NCI-H146 treated with DMSO at 0.1 percent for 48 hours (cell line): Measurements from ENCODE around the gene TRMT6.

Experiments
- DNase-seq: peaks from one replicate; lab custom pipeline; 2025; ENCODE audit not compliant: unreplicated experiment; lab: John Stamatoyannopoulos, UW

TRMT6 gene

GRCh38 chr20:5950271-5951031 is at the start of gene TRMT6, which contains the start of gene MCM8:
Gene TRMT6 (minus strand): TSS chr20:5950533. CDS start chr20:5950405, 128 bp downstream.
Gene MCM8 (plus strand): TSS chr20:5950652. CDS start chr20:5952016, 1,364 bp downstream.
- DNase-seq, result peak; percentile 96

- DNase-seq, result no peak
Observed at GRCh38 chr20:5999783-6000182, 49.5 kb upstream of the TRMT6 start.

GRCh38 chr20:5996765-5997164 is 46.4 kb upstream of the TRMT6 start:
- no peak for DNase-seq

GRCh38 chr20:5991623-5992441 is 41.5 kb upstream of the TRMT6 start:
- DNase-seq, result no peak

GRCh38 chr20:5990946-5991345 is 40.6 kb upstream of the TRMT6 start:
- no peak for DNase-seq

GRCh38 chr20:5989539-5989938 is 39.2 kb upstream of the TRMT6 start:
- DNase-seq, result no peak

GRCh38 chr20:5987383-5987782 is 37.0 kb upstream of the TRMT6 start:
- DNase-seq, result no peak

GRCh38 chr20:5980720-5981538 is 30.6 kb upstream of the TRMT6 start:
- no peak for DNase-seq

GRCh38 chr20:5979801-5980200 is 29.5 kb upstream of the TRMT6 start:
- no peak for DNase-seq

- DNase-seq, result no peak
Observed at GRCh38 chr20:5977975-5978374, 27.6 kb upstream of the TRMT6 start.

GRCh38 chr20:5977223-5977622 is 26.9 kb upstream of the TRMT6 start:
- no peak for DNase-seq

GRCh38 chr20:5975778-5976177 is 25.4 kb upstream of the TRMT6 start:
- DNase-seq, result no peak

GRCh38 chr20:5974531-5974930 is 24.2 kb upstream of the TRMT6 start:
- no peak for DNase-seq

GRCh38 chr20:5973971-5974370 is 23.6 kb upstream of the TRMT6 start:
- no peak for DNase-seq

GRCh38 chr20:5973172-5973571 is 22.8 kb upstream of the TRMT6 start:
- DNase-seq, result no peak

GRCh38 chr20:5971203-5971602 is 20.9 kb upstream of the TRMT6 start:
- no peak for DNase-seq

GRCh38 chr20:5970381-5970780 is 20.0 kb upstream of the TRMT6 start:
- DNase-seq, result no peak

- DNase-seq, result no peak
Observed at GRCh38 chr20:5969940-5970339, 19.6 kb upstream of the TRMT6 start.

GRCh38 chr20:5969348-5969935 is 19.1 kb upstream of the TRMT6 start:
- peak; percentile 45 for DNase-seq

GRCh38 chr20:5968462-5968861 is 18.1 kb upstream of the TRMT6 start:
- no peak for DNase-seq

- DNase-seq, result no peak
Observed at GRCh38 chr20:5967469-5967868, 17.1 kb upstream of the TRMT6 start.
